Hypothalamus (tissue), 51 donors: Measurements from ENCODE around the gene CACNA2D1.

Source experiments
- DNase-seq, 51 donors: peaks; one replicate each; lab custom pipeline; 2025; lab: John Stamatoyannopoulos, UW

CACNA2D1 gene

DNA sequence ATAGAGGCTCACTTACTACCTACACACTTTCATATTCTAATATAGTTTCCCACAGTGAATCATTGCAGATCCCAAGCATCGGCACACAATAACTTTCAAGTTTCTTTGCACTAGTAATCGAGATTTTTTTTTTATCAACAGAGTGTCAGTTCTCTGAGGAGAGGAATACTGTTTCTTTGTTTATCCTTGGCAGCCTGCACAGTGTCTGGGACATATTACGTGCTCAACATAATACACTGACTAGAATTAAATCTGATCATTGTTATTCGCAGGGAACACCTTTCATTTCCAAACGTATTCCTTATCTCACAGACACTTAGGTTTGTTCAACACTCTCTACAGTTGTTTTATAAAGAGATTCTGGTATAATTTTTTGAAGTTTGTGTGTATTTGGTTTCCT is 95.3 kb downstream of the CACNA2D1 start:
- DNase-seq, result no peak

DNA sequence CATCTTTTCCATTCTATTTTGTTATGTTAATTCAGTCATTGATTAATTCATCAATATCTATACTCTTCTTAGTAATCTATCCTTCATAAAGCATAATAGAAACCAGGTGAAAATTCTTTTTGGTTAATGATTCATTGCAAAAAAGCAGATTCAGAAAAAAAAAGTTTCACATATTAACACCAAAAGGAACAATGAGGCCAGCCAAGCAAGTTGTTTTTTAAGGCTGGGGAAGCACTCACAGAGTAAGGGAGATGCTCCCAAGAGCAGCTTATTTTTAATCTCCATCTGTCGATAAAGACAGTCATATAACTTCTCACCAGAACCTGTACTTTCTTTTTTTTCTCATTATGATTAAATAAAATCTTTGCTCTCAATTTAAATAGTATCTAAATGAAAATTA is 95.8 kb downstream of the CACNA2D1 start:
- no peak for DNase-seq

GRCh38 chr7:82345886-82346285 is 97.7 kb downstream of the CACNA2D1 start:
- no peak for DNase-seq

DNA sequence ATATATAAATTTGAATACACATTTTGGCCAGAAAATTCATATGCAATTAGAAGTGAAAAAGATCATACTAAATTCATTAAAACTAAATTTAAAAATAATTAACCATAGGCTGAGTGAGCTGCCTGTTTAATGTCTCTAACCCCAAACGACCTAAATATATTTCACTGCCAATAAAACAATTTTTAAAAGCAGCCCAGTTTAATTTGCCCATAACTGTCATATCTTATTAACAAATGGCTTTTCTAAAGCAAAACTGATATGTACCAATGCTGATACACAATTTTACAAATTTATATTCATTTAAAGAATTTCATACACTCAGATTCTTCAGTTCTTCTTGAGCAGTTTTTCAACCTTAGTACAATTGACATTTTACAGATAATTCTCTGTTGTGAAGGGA is 99.9 kb downstream of the CACNA2D1 start:
- DNase-seq, result no peak

- DNase-seq, result no peak
Measured at GRCh38 chr7:82339958-82340357, 103.6 kb downstream of the CACNA2D1 start.

DNA sequence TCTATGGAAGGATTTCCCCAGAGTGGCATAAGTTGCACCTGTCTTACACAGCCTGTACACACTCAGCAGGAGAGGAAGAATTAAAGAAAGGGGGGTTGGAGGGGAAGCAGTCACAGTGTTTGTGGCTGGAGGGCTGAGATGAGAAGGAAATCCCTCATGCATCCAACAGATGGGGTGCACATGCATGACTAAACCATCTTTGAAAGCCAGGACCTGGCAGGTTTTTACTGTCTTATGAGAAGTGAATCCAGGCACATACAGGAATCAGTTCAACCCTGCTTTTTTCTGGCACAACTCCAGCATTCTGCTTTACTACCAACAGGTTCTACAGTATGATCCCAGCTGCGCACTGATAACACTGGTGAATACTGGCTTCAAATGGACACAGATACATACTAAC is 107.7 kb downstream of the CACNA2D1 start:
- DNase-seq, result no peak

DNA sequence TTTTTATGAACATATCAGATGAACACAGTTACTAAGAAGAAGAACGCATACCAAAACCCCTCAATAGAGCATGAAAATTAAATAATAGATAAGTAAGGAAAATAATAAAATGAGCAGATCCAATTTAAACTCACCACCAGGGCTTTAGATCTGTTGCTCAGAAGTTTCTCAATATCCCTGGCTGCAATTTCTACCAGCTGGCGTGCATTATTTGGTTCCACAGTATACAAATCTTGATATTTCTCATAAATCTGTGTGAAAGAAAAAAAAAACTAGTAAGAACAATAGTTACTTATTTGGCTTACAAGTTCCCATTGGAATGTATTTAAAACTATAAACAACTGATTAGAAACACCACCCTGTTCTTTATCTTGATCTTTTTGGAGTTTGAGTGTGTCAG is 108.6 kb downstream of the CACNA2D1 start:
- no peak for DNase-seq

DNA sequence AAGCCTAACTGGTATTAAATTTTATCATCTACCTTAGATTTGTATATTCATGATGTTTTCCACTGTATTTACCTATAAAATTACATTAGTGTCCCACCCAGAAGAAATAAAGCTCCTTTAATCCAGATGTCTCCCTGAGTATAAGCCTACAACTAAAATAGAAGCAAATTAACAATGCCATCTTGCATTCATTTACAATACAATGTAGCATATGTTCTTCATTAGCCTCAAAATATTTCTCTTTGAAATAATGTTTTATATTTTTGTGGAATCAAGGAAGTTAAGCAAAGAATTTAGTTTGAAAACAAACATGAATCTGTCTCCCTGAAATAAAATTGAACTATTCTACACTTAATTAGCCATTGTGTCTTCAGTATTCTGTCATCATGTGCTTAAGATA is 112.3 kb downstream of the CACNA2D1 start:
- DNase-seq, result no peak

- no peak for DNase-seq
Measured at GRCh38 chr7:82330706-82331215, 112.8 kb downstream of the CACNA2D1 start.

- no peak for DNase-seq
Measured at GRCh38 chr7:82327898-82328297, 115.7 kb downstream of the CACNA2D1 start.

DNA sequence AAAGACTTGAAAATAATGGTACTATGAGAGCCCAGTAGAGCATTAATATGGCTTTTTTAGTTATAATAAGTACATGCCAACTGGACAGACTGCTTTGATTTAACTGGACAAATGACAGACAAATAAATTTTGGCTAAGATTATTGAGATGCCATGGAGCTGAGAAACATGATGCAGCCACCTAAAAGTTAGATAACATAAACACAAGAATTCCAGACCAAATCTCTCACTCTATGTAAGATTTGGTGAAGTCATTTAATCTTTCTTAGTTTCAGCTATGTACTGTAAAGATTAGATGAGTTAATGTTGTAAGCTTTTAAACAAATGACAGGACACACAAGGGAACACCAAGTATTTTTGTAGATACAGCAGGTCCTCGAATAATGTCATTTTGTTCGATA is 118.2 kb downstream of the CACNA2D1 start:
- no peak for DNase-seq

GRCh38 chr7:82323806-82324205 is 119.8 kb downstream of the CACNA2D1 start:
- DNase-seq, result no peak

GRCh38 chr7:82319674-82320118 is 123.9 kb downstream of the CACNA2D1 start:
- peak in 46 of 51 donors; percentile 2 to 87 (median 51) for DNase-seq

DNA sequence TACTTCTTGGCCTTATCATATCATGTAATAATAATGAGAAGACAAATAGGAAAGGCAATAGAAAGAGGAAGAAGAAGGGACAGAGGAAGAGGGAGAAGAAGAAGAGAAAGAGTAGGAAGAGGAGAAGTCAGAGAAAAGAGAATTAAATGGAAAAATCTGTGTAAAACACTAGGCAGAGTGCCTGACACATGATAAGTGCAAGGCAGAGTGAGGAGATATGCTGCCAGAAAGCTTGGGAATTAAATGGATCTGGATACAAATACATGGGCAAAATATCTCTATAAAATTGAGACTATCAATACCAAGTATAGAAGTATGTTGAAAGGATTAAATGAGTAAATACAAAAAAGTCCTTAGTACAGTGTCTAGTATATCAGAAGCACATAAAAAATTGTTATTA is 124.8 kb downstream of the CACNA2D1 start:
- DNase-seq, result no peak

GRCh38 chr7:82317760-82318159 is 125.8 kb downstream of the CACNA2D1 start:
- no peak for DNase-seq

DNA sequence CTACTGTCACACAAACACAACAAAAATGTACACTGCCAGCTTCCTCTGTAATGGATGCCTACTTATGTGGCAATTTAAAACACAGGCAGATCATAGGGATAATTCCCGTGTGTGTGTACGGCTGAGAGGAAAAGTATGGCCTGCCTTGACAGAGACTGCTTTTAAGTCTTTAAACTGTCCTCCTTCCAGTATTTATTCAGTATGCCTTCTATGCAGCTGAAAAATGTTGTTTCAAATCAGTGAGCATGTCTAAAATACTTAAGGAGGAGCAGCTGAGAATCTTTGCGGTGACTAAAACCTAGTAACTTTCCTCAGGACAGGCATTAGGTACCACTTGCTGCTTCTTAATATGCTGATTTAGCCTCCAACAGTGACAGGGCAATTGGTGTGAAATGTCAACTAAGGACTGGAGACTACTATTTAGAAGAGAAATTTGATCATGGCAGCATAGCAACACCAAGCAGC is 126.3 kb downstream of the CACNA2D1 start:
- DNase-seq, result no peak

- no peak for DNase-seq
Measured at GRCh38 chr7:82313269-82313668, 130.3 kb downstream of the CACNA2D1 start.

- no peak for DNase-seq
Measured at GRCh38 chr7:82312646-82313045, 130.9 kb downstream of the CACNA2D1 start.

DNA sequence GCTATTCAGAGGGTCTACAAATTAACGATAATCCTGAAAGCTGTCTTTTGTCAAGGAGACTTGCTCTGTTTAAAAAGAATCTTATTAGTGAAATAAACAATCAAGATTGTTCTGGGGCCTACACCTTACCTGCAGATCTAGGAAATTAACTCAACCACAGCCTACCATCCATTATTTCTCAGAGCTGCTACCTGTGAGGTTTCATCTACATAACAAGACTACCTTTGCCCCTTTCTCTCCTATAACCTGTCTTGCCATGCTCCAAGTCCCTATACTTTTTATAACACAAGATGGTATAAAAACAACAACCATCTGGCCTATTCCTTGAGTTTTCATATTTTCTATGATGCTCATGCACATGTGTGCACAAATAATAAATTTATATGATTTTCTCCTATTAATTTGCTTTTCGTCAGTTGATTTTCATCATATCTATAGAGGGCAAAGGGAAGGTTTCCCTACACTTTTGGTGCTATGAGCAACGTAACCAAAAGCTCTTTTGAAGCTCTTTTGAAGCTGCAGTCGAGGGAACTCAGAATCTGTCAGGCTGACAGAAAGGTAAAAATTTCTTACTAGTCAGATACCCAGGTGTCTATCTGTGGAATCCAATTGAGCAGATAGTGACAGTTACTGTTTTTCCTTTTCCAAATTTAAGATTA is 138.1 kb downstream of the CACNA2D1 start:
- DNase-seq, result no peak

DNA sequence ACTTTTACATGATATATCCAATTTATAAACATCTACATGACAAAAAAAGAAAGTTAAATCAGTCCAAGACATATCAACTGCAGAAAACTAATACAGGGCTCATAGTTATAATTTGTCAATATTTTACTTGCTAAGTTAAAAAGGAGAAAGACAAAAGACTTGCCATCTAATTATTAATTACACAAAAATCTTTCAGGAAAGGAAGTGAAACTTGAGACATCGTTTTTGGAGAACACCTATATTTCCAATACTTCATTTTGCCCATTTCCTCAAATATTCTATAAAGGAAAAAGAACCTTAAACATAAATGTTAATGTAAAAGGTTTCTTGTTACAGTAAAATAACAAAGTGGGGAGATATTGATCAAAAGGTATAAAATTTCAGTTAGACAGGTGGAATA is 148.7 kb downstream of the CACNA2D1 start:
- DNase-seq, result no peak

DNA sequence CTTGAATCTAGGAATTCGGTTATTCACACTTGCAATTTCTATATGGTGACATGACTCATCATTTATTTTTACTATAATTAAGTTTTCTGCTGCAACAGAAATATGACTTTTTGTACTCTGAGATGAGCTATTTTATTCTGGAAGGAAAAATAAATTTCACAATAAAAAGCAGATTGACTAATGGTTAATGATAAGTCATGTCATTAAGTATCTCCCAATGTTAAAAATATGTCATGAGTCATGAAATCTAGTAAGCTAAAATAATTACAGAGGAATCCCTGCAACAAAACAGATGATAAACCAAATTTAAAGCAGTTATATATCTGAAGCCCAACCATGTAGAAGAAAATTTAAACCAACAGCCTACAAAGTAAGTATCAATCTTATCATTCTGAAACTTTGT is 149.2 kb downstream of the CACNA2D1 start:
- no peak for DNase-seq

GRCh38 chr7:82293467-82293866 is 150.1 kb downstream of the CACNA2D1 start:
- no peak for DNase-seq

GRCh38 chr7:82291931-82292330 is 151.6 kb downstream of the CACNA2D1 start:
- no peak for DNase-seq
